ENCODE results near the gene MTF1. TPM values are rescaled to one million over a fixed set of nuclear protein-coding genes. Genes with fewer than 3 reads are reported as not detected.

Gene MTF1
- total RNA-seq, 1 donor from 2014 or later = 14.8 TPM

DNA sequence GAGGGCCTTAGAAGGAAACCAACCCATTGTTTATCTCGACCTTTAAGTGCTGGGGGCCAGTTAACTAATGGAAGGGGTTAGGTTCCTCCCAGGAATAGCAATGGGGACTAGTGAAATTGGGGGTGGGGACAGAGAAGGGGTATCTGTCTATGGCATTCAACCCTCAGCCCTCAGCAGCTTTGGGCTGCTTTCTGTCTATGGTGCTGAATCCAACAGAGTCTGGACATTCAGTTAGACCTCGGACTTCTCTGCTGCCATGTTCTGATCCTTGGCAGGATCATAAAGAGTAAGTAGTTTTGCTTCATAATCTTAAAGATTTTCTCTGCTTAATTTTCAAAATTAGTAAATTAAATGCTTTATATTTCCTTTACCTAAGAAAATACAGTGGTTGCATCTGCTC is 91.9 kb downstream of the MTF1 start:
- Mint-ChIP-seq H3K9me3 (ENCODE audit: low read depth) (no peaks in the 10 kb centered on the region), H3K4me1 (ENCODE audit: low read depth) (peaks cover 9% of the 10 kb centered on the region), H3K36me3 (ENCODE audit: low read depth) (peaks cover 2% of the 10 kb centered on the region), H3K4me3 (ENCODE audit: unreplicated experiment) (no peak overlapping the region), H3K27me3 (ENCODE audit: low read depth) (peaks cover 68% of the 10 kb centered on the region), H3K27ac (ENCODE audit: unreplicated experiment) (no peak overlapping the region)
- DNase-seq (ENCODE audit: low spot score) = no peak
- TF ChIP-seq, protein P1, sequence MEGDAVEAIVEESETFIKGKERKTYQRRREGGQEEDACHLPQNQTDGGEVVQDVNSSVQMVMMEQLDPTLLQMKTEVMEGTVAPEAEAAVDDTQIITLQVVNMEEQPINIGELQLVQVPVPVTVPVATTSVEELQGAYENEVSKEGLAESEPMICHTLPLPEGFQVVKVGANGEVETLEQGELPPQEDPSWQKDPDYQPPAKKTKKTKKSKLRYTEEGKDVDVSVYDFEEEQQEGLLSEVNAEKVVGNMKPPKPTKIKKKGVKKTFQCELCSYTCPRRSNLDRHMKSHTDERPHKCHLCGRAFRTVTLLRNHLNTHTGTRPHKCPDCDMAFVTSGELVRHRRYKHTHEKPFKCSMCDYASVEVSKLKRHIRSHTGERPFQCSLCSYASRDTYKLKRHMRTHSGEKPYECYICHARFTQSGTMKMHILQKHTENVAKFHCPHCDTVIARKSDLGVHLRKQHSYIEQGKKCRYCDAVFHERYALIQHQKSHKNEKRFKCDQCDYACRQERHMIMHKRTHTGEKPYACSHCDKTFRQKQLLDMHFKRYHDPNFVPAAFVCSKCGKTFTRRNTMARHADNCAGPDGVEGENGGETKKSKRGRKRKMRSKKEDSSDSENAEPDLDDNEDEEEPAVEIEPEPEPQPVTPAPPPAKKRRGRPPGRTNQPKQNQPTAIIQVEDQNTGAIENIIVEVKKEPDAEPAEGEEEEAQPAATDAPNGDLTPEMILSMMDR (IDR thresholded peaks at IDR 0.05) = no peak

DNA sequence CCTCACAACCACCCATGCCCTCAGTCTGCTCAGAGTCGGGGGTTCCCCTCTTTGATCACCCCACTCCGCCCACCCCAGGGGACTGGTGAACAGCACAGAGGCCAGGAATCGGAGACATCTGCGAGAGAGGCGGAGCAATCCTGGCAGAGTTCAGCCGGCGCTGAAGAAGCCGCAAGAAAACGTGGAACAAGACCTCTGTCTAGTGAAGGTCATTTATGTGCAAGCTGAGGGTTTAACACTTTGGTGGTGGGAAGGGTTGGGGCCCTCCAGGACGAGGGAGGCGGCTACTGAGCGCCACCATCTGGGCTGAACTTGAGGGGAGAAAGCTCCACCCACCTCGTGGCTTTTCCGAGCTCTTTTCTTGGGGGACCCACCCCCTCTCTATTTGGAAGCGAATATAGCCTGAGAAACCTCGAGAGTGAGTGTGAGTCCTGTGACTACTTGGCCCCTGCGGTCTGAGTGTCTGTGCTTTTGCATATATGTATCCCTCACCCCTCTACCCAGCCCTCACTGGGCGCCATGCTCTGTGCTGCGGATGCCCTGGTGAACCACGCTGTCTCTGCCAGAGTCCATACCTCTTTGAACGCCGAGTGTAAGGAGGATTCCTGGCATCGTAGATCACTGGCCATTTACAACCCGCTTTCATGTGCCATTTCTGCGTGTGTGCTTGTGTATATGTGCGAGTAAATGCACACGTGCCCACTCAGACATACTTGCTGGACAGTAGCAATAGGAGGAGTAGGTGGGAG is 93.3 kb downstream of the MTF1 start:
- no peak overlapping the region for H3K4me3 Mint-ChIP-seq (ENCODE audit: unreplicated experiment)

DNA sequence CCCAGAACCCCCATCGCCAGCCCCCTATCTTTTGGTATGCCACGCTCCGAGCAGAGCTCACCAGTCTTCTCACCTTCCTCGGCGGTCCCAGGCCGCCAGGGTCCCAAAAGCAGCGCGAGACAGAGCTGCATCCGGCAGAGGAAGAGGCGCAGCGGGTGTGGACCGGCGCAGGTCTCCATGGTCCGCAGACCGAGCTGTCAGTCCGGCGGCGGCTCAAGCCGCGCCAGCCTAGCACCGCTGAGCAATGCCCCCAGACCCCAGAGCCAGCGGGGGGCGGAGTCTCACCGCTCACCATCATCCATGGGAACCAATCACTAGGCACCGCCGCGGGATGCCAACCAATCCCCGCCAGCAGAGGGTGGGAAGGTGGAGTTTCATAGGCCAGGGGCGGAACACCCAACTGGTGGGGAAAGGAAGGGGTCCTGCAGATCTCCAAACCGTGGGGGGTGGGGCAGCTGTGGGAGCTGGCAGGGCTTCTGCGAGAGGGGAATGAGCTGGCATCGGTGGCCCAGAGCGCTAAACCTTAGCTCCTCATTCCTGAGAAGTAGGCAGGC is 94.4 kb downstream of the MTF1 start, which contains the start of gene EPHA10:
EPHA10 (minus strand) TSS at position 233 of the 554 bp plus-strand sequence; CDS start at position 179, 54 bp downstream.
- no peak within 1 kb of the TSS for H3K27ac Mint-ChIP-seq (ENCODE audit: unreplicated experiment)
- H3K36me3 Mint-ChIP-seq (ENCODE audit: low read depth) = peaks cover 2% of the 10 kb centered on the region
- peaks cover 65% of the 10 kb centered on the region for H3K27me3 Mint-ChIP-seq (ENCODE audit: low read depth)
- no peak within 1 kb of the TSS for H3K4me3 Mint-ChIP-seq (ENCODE audit: unreplicated experiment)
- no peaks in the 10 kb centered on the region for H3K9me3 Mint-ChIP-seq (ENCODE audit: low read depth)
- TF ChIP-seq, protein P1 (IDR thresholded peaks at IDR 0.05) = no peak
- peaks cover 9% of the 10 kb centered on the region for H3K4me1 Mint-ChIP-seq (ENCODE audit: low read depth)
- DNase-seq (ENCODE audit: low spot score) = no peak

More for the DNA sequence above, 93.3 kb downstream of the MTF1 start:
- TF ChIP-seq, protein P1 (IDR thresholded peaks at IDR 0.05) = no peak
- peaks cover 72% of the 10 kb centered on the region for H3K27me3 Mint-ChIP-seq (ENCODE audit: low read depth)
- H3K27ac Mint-ChIP-seq (ENCODE audit: unreplicated experiment) = no peak overlapping the region
- no peak for DNase-seq (ENCODE audit: low spot score)
- no peaks in the 10 kb centered on the region for H3K9me3 Mint-ChIP-seq (ENCODE audit: low read depth)
- peaks cover 2% of the 10 kb centered on the region for H3K36me3 Mint-ChIP-seq (ENCODE audit: low read depth)
- peaks cover 9% of the 10 kb centered on the region for H3K4me1 Mint-ChIP-seq (ENCODE audit: low read depth)

DNA sequence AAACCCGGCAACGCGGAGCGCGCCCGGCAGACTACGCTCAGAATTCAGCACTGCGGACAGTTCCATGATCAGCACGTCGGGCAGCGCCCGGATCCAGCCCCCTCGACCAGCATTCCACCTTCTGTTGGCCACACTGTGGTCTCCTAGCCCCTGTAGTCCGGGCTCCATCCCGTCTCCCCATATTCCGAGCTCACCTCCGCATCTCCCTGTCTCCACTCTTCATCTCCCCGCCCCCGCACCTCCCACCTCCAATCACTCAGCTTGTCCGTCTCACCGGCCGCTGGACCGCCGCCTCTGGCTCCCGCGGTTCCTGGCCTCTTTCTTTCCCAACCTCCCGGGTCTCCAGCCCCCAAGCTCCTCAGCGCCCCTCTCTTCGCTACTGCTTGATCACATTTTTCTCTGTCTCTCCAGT is 95.0 kb downstream of the MTF1 start:
- TF ChIP-seq, protein P1 (IDR thresholded peaks at IDR 0.05) = no peak
- Mint-ChIP-seq H3K27ac (ENCODE audit: unreplicated experiment) (no peak overlapping the region), H3K27me3 (ENCODE audit: low read depth) (peaks cover 63% of the 10 kb centered on the region), H3K4me3 (ENCODE audit: unreplicated experiment) (no peak overlapping the region), H3K36me3 (ENCODE audit: low read depth) (peaks cover 2% of the 10 kb centered on the region), H3K9me3 (ENCODE audit: low read depth) (no peaks in the 10 kb centered on the region), H3K4me1 (ENCODE audit: low read depth) (peaks cover 9% of the 10 kb centered on the region)
- no peak for DNase-seq (ENCODE audit: low spot score)

DNA sequence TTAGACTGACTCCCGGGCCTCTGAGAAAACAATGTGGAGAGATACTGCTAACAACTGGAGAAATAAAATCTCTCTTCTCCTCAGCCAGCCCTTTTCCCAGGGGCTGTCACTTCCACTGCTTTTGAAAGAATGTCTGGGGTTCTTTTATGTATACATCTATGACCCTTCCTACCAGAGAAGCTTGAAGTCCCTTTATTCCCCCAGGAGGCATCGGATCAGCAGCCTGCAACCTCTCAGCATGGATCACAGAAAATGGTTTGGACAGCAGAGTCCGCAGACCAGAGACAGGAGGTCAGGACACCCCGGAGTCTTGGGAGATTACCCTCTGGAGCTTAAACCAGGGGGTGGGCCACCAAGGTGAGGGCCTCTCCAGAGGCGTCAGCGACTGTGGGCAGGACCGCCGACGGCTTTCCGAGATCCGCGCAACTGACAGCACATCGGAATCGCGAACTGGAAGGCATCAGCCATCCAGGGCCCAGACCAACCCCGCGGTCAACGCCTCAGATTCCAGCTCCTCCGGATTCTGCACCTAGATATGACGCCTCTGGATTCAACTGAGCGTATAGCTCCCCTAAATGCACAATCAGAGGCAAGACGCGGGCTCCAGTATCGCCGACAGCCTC is 95.5 kb downstream of the MTF1 start:
- Mint-ChIP-seq H3K4me1 (ENCODE audit: low read depth) (peaks cover 9% of the 10 kb centered on the region), H3K27me3 (ENCODE audit: low read depth) (peaks cover 57% of the 10 kb centered on the region)
- TF ChIP-seq, protein P1 (IDR thresholded peaks at IDR 0.05) = no peak

More for the DNA sequence above, 95.5 kb downstream of the MTF1 start:
- H3K9me3 Mint-ChIP-seq (ENCODE audit: low read depth) = no peaks in the 10 kb centered on the region
- H3K4me3 Mint-ChIP-seq (ENCODE audit: unreplicated experiment) = no peak overlapping the region
- no peak overlapping the region for H3K27ac Mint-ChIP-seq (ENCODE audit: unreplicated experiment)
- DNase-seq (ENCODE audit: low spot score) = no peak
- peaks cover 2% of the 10 kb centered on the region for H3K36me3 Mint-ChIP-seq (ENCODE audit: low read depth)
